ENCODE data around the gene NDUFS8.

GRCh38 chr11:68012044-68012842 is 18.2 kb upstream of the NDUFS8 start:
- no peak for TF ChIP-seq POLR2A (IDR thresholded peaks at IDR 0.05; ENCODE audit: low read length)
- TF ChIP-seq GATA1 (IDR thresholded peaks at IDR 0.05; ENCODE audit: low read depth, low read length): no peak

All from erythroblast (primary cell).